ENCODE measurements around the gene SNAPIN. TPM values are rescaled to one million over a fixed set of nuclear protein-coding genes. Genes with fewer than 3 reads are reported as not detected.
A peak's percentile ranks its signal among the peaks of the same experiment; 100 is the strongest.

SNAPIN gene
- polyA plus RNA-seq, 1 of the 3 experiments (the other 2 are of a cell fraction): 57.6 TPM

- Histone ChIP-seq H3K79me2 (ENCODE audit: insufficient read depth) (peaks cover 23% of the 10 kb centered on the region), H3K9me2 (no peaks in the 10 kb centered on the region), H3K9ac (peak overlapping the region; percentile 80), H3K4me1 (ENCODE audit: control insufficient read depth in 1 of 2, insufficient read depth in 2 of 2, low read depth in 1 of 2, low read length in 1 of 2) (peaks cover 0 to 5% of the 10 kb centered on the region in 2 experiments; a peak in 1 of 4 replicates), H2AFZ (ENCODE audit: low read depth) (no peak overlapping the region), H4K20me1 (ENCODE audit: insufficient read depth) (no peaks in the 10 kb centered on the region), H3K4me3 (ENCODE audit: low read depth in 2 of 2, low read length in 1 of 2) (peak overlapping the region; percentile 60 to 92), H3K4me2 (peak overlapping the region; percentile 94), H3F3A (replicated peaks; ENCODE audit: insufficient read depth) (peaks cover 41% of the 10 kb centered on the region), H3K27ac (ENCODE audit: low read depth in 2 of 2, low read length in 1 of 2) (no peak overlapping the region), H3K9me3 (no peaks in the 10 kb centered on the region), H3K27me3 (ENCODE audit: insufficient read depth) (no peaks in the 10 kb centered on the region), H3K36me3 (replicated peaks in 1 of 2; ENCODE audit: control insufficient read depth in 1 of 2, insufficient read depth in 2 of 2, low read length in 1 of 2) (peaks cover 36 to 40% of the 10 kb centered on the region in 2 experiments)
- WGBS (ENCODE audit: low lambda C conversion rate): 80% methylated on average over 9 of the region's 9 CpGs
- TF ChIP-seq, protein P1, sequence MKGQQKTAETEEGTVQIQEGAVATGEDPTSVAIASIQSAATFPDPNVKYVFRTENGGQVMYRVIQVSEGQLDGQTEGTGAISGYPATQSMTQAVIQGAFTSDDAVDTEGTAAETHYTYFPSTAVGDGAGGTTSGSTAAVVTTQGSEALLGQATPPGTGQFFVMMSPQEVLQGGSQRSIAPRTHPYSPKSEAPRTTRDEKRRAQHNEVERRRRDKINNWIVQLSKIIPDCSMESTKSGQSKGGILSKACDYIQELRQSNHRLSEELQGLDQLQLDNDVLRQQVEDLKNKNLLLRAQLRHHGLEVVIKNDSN (IDR thresholded peaks at IDR 0.05; ENCODE audit: borderline replicate concordance, low read depth): no peak
- TF ChIP-seq RCOR1 (IDR thresholded peaks at IDR 0.05; ENCODE audit: low read length) (no peak), GABPA (IDR thresholded peaks at IDR 0.05; ENCODE audit: low read depth) (no peak), CTCF (IDR thresholded peaks at IDR 0.05) (no peak), EP300 (IDR thresholded peaks at IDR 0.05; ENCODE audit: borderline replicate concordance in 1 of 2, low read depth in 1 of 2, low read length in 1 of 2) (no peak), GATA2 (CRISPR knock-in tag; IDR thresholded peaks at IDR 0.05) (no peak), MEF2A (IDR thresholded peaks at IDR 0.05; ENCODE audit: borderline replicate concordance, low read depth) (no peak), FOSL2 (IDR thresholded peaks at IDR 0.05; ENCODE audit: borderline replicate concordance, low read depth) (no peak), RXRA (IDR thresholded peaks at IDR 0.05; ENCODE audit: borderline replicate concordance, low read depth) (no peak), NRF1 (IDR thresholded peaks at IDR 0.05; ENCODE audit: low read depth, low read length) (no peak), RAD21 (IDR thresholded peaks at IDR 0.05; ENCODE audit: low read length) (no peak), RFX5 (IDR thresholded peaks at IDR 0.05; ENCODE audit: low read length) (no peak), JUND (IDR thresholded peaks at IDR 0.05) (no peak), TEAD4 (IDR thresholded peaks at IDR 0.05; ENCODE audit: borderline replicate concordance, insufficient read depth) (no peak), SMC3 (IDR thresholded peaks at IDR 0.05; ENCODE audit: low read depth, low read length) (no peak), ELF1 (IDR thresholded peaks at IDR 0.05) (no peak), CHD2 (IDR thresholded peaks at IDR 0.05; ENCODE audit: low read length, partially characterized antibody) (no peak)
- TF ChIP-seq, protein P2, sequence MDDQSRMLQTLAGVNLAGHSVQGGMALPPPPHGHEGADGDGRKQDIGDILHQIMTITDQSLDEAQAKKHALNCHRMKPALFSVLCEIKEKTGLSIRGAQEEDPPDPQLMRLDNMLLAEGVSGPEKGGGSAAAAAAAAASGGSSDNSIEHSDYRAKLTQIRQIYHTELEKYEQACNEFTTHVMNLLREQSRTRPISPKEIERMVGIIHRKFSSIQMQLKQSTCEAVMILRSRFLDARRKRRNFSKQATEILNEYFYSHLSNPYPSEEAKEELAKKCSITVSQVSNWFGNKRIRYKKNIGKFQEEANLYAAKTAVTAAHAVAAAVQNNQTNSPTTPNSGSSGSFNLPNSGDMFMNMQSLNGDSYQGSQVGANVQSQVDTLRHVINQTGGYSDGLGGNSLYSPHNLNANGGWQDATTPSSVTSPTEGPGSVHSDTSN (IDR thresholded peaks at IDR 0.05): no peak
- TF ChIP-seq, protein P3, sequence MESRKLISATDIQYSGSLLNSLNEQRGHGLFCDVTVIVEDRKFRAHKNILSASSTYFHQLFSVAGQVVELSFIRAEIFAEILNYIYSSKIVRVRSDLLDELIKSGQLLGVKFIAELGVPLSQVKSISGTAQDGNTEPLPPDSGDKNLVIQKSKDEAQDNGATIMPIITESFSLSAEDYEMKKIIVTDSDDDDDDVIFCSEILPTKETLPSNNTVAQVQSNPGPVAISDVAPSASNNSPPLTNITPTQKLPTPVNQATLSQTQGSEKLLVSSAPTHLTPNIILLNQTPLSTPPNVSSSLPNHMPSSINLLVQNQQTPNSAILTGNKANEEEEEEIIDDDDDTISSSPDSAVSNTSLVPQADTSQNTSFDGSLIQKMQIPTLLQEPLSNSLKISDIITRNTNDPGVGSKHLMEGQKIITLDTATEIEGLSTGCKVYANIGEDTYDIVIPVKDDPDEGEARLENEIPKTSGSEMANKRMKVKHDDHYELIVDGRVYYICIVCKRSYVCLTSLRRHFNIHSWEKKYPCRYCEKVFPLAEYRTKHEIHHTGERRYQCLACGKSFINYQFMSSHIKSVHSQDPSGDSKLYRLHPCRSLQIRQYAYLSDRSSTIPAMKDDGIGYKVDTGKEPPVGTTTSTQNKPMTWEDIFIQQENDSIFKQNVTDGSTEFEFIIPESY (IDR thresholded peaks at IDR 0.05; ENCODE audit: borderline replicate concordance, low read depth): no peak
- TF ChIP-seq, protein P4, sequence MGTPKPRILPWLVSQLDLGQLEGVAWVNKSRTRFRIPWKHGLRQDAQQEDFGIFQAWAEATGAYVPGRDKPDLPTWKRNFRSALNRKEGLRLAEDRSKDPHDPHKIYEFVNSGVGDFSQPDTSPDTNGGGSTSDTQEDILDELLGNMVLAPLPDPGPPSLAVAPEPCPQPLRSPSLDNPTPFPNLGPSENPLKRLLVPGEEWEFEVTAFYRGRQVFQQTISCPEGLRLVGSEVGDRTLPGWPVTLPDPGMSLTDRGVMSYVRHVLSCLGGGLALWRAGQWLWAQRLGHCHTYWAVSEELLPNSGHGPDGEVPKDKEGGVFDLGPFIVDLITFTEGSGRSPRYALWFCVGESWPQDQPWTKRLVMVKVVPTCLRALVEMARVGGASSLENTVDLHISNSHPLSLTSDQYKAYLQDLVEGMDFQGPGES (IDR thresholded peaks at IDR 0.05; ENCODE audit: low read depth, low read length): no peak
- POLR2A ChIA-PET: interaction anchor here (1.0 to 1.9 kb wide), 2 partner anchors 26 to 331 kb away, joined by 4 to 8 read pairs; partner anchors contain the start of genes CHTOP and RPS27
- no peak for DNase-seq
- CTCF ChIA-PET: interaction anchor here (0.6 to 1.4 kb wide), 4 partner anchors 10 to 18 kb away, joined by 3 read pairs; no protein-coding TSS in a partner anchor
Observed at GRCh38 chr1:153659656-153660055, 1.2 kb downstream of the SNAPIN start.
